HUDEP-2 (cell line): ENCODE data around the gene SLC38A10.

ENCODE experiments used
- DNase-seq, 76 experiments: peaks; one replicate each; lab custom pipeline; 2025; ENCODE audit not compliant: unreplicated experiment in 76 of 76; lab: John Stamatoyannopoulos, UW

Gene SLC38A10

GRCh38 chr17:81196505-81197408 is 98.3 kb downstream of the SLC38A10 start:
- no peak for DNase-seq

GRCh38 chr17:81195941-81196495 is 99.1 kb downstream of the SLC38A10 start:
- DNase-seq, result no peak
